Measurements from ENCODE around the gene ANXA10.

The ANXA10 gene, protein sequence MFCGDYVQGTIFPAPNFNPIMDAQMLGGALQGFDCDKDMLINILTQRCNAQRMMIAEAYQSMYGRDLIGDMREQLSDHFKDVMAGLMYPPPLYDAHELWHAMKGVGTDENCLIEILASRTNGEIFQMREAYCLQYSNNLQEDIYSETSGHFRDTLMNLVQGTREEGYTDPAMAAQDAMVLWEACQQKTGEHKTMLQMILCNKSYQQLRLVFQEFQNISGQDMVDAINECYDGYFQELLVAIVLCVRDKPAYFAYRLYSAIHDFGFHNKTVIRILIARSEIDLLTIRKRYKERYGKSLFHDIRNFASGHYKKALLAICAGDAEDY

GRCh38 chr4:168092176-168092712 lies at the start of gene ANXA10:
TSS of gene ANXA10 (plus strand) at chr4:168092537. CDS start at chr4:168092701, 164 bp downstream.
- Histone ChIP-seq H3K27ac (ENCODE audit: low read depth, low read length) (no peak within 1 kb of the TSS), H3K4me1 (ENCODE audit: control insufficient read depth, insufficient read depth, low read length) (no peaks in the 10 kb centered on the region), H3K27me3 (ENCODE audit: control insufficient read depth, insufficient read depth, low read length) (no peaks in the 10 kb centered on the region), H3K9me3 (ENCODE audit: control insufficient read depth, insufficient read depth, low read depth, low read length) (peaks cover 7% of the 10 kb centered on the region), H3K9ac (ENCODE audit: low read length) (no peak within 1 kb of the TSS), H3K36me3 (ENCODE audit: control insufficient read depth, insufficient read depth, low read length) (no peaks in the 10 kb centered on the region), H3K4me3 (ENCODE audit: low read depth, low read length) (no peak within 1 kb of the TSS)

DNA sequence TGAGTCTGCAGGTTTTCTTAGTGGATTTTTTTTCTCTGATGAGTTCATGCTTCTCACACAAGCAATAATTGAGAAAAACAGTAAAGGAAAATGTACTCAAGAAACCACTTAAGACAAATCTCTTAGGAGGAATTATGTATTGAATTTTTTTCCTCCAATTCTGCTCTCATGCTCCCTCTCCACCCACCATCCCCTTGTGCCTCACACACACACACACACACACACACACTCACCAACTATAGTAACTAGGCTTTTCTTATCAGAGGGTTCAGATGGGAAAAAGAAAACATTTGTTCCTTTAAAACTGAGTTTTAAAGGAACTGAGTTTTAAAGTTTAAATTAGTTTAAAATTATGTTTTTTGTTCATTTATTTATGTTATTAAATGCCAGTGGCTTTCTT lies 47.0 kb upstream of the ANXA10 start:
- H3K9me3 ChIP-seq (ENCODE audit: control insufficient read depth, insufficient read depth, low read depth, low read length) = peaks cover 25% of the 10 kb centered on the region
- H3K27ac ChIP-seq (ENCODE audit: low read depth, low read length) = no peak overlapping the region
- no peaks in the 10 kb centered on the region for H3K27me3 ChIP-seq (ENCODE audit: control insufficient read depth, insufficient read depth, low read length)
- no peaks in the 10 kb centered on the region for H3K4me1 ChIP-seq (ENCODE audit: control insufficient read depth, insufficient read depth, low read length)
- no peaks in the 10 kb centered on the region for H3K36me3 ChIP-seq (ENCODE audit: control insufficient read depth, insufficient read depth, low read length)
- H3K4me3 ChIP-seq (ENCODE audit: low read depth, low read length) = no peak overlapping the region
- H3K9ac ChIP-seq (ENCODE audit: low read length) = no peak overlapping the region

- Histone ChIP-seq H3K4me3 (ENCODE audit: low read depth, low read length) (no peak overlapping the region), H3K27me3 (ENCODE audit: control insufficient read depth, insufficient read depth, low read length) (no peaks in the 10 kb centered on the region), H3K27ac (ENCODE audit: low read depth, low read length) (no peak overlapping the region), H3K4me1 (ENCODE audit: control insufficient read depth, insufficient read depth, low read length) (no peaks in the 10 kb centered on the region), H3K36me3 (ENCODE audit: control insufficient read depth, insufficient read depth, low read length) (no peaks in the 10 kb centered on the region), H3K9ac (ENCODE audit: low read length) (no peak overlapping the region), H3K9me3 (ENCODE audit: control insufficient read depth, insufficient read depth, low read depth, low read length) (peaks cover 26% of the 10 kb centered on the region)
Observed at GRCh38 chr4:168050002-168050401, 42.3 kb upstream of the ANXA10 start.

DNA sequence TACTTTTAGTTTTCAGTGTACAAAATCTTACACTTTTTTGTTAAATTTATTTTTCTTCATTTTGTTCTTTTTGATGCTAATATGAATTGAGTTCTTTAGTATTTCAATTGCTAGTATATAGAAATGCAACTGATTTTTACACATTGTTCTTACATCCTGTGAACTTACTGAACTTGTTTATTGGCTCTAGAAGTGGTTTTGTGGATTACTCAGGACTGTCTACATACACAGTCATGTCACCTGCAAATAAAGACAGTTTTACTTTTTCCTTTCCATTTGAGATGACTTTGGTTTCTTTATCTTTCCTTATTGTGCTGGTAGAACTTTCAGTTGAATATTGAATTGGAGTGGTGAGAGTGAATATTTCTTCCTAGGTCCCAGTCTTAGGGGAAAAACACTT lies 40.8 kb upstream of the ANXA10 start:
- no peaks in the 10 kb centered on the region for H3K36me3 ChIP-seq (ENCODE audit: control insufficient read depth, insufficient read depth, low read length)
- peaks cover 26% of the 10 kb centered on the region for H3K9me3 ChIP-seq (ENCODE audit: control insufficient read depth, insufficient read depth, low read depth, low read length)
- no peaks in the 10 kb centered on the region for H3K4me1 ChIP-seq (ENCODE audit: control insufficient read depth, insufficient read depth, low read length)
- no peak overlapping the region for H3K9ac ChIP-seq (ENCODE audit: low read length)
- no peaks in the 10 kb centered on the region for H3K27me3 ChIP-seq (ENCODE audit: control insufficient read depth, insufficient read depth, low read length)
- no peak overlapping the region for H3K27ac ChIP-seq (ENCODE audit: low read depth, low read length)
- no peak overlapping the region for H3K4me3 ChIP-seq (ENCODE audit: low read depth, low read length)

GRCh38 chr4:168057412-168057811 lies 34.9 kb upstream of the ANXA10 start:
- no peaks in the 10 kb centered on the region for H3K4me1 ChIP-seq (ENCODE audit: control insufficient read depth, insufficient read depth, low read length)
- H3K9ac ChIP-seq (ENCODE audit: low read length) = no peak overlapping the region
- H3K9me3 ChIP-seq (ENCODE audit: control insufficient read depth, insufficient read depth, low read depth, low read length) = no peaks in the 10 kb centered on the region
- no peak overlapping the region for H3K27ac ChIP-seq (ENCODE audit: low read depth, low read length)
- H3K27me3 ChIP-seq (ENCODE audit: control insufficient read depth, insufficient read depth, low read length) = no peaks in the 10 kb centered on the region
- H3K4me3 ChIP-seq (ENCODE audit: low read depth, low read length) = no peak overlapping the region
- no peaks in the 10 kb centered on the region for H3K36me3 ChIP-seq (ENCODE audit: control insufficient read depth, insufficient read depth, low read length)

- H3K9ac ChIP-seq (ENCODE audit: low read length) = no peak overlapping the region
- H3K9me3 ChIP-seq (ENCODE audit: control insufficient read depth, insufficient read depth, low read depth, low read length) = no peaks in the 10 kb centered on the region
- no peaks in the 10 kb centered on the region for H3K27me3 ChIP-seq (ENCODE audit: control insufficient read depth, insufficient read depth, low read length)
- H3K27ac ChIP-seq (ENCODE audit: low read depth, low read length) = no peak overlapping the region
- no peaks in the 10 kb centered on the region for H3K36me3 ChIP-seq (ENCODE audit: control insufficient read depth, insufficient read depth, low read length)
- no peak overlapping the region for H3K4me3 ChIP-seq (ENCODE audit: low read depth, low read length)
- H3K4me1 ChIP-seq (ENCODE audit: control insufficient read depth, insufficient read depth, low read length) = no peaks in the 10 kb centered on the region
Observed at GRCh38 chr4:168059251-168059650, 33.1 kb upstream of the ANXA10 start.

GRCh38 chr4:168063031-168063430 lies 29.3 kb upstream of the ANXA10 start:
- H3K27me3 ChIP-seq (ENCODE audit: control insufficient read depth, insufficient read depth, low read length) = no peaks in the 10 kb centered on the region
- H3K4me1 ChIP-seq (ENCODE audit: control insufficient read depth, insufficient read depth, low read length) = no peaks in the 10 kb centered on the region
- H3K27ac ChIP-seq (ENCODE audit: low read depth, low read length) = no peak overlapping the region
- no peaks in the 10 kb centered on the region for H3K9me3 ChIP-seq (ENCODE audit: control insufficient read depth, insufficient read depth, low read depth, low read length)
- H3K4me3 ChIP-seq (ENCODE audit: low read depth, low read length) = no peak overlapping the region
- H3K36me3 ChIP-seq (ENCODE audit: control insufficient read depth, insufficient read depth, low read length) = no peaks in the 10 kb centered on the region
- H3K9ac ChIP-seq (ENCODE audit: low read length) = no peak overlapping the region

DNA sequence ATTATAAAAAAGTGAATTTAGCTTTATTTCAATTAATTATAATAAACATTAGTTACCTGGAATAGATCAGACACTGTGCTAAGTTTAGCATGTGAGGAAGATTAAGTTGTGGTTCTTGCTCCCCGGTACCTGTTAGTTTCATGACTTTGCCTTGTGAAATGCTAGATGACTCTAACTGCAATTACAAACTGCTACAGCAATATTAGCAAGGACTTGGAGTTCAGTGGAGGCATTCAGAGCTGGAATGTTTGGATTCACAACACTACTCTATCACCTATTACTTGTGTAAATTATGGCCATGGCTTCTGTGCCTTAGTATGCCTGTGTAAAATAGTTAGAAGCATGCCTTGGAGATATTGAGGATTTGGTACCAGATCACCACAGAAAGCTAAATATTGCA lies 21.4 kb upstream of the ANXA10 start:
- H3K27me3 ChIP-seq (ENCODE audit: control insufficient read depth, insufficient read depth, low read length) = no peaks in the 10 kb centered on the region
- H3K9ac ChIP-seq (ENCODE audit: low read length) = no peak overlapping the region
- H3K4me1 ChIP-seq (ENCODE audit: control insufficient read depth, insufficient read depth, low read length) = no peaks in the 10 kb centered on the region
- no peak overlapping the region for H3K4me3 ChIP-seq (ENCODE audit: low read depth, low read length)
- H3K9me3 ChIP-seq (ENCODE audit: control insufficient read depth, insufficient read depth, low read depth, low read length) = no peaks in the 10 kb centered on the region
- no peaks in the 10 kb centered on the region for H3K36me3 ChIP-seq (ENCODE audit: control insufficient read depth, insufficient read depth, low read length)
- no peak overlapping the region for H3K27ac ChIP-seq (ENCODE audit: low read depth, low read length)

- H3K9ac ChIP-seq (ENCODE audit: low read length) = no peak overlapping the region
- no peaks in the 10 kb centered on the region for H3K9me3 ChIP-seq (ENCODE audit: control insufficient read depth, insufficient read depth, low read depth, low read length)
- H3K4me3 ChIP-seq (ENCODE audit: low read depth, low read length) = no peak overlapping the region
- no peak overlapping the region for H3K27ac ChIP-seq (ENCODE audit: low read depth, low read length)
- H3K4me1 ChIP-seq (ENCODE audit: control insufficient read depth, insufficient read depth, low read length) = no peaks in the 10 kb centered on the region
- H3K36me3 ChIP-seq (ENCODE audit: control insufficient read depth, insufficient read depth, low read length) = no peaks in the 10 kb centered on the region
- no peaks in the 10 kb centered on the region for H3K27me3 ChIP-seq (ENCODE audit: control insufficient read depth, insufficient read depth, low read length)
Observed at GRCh38 chr4:168071304-168071703, 21.0 kb upstream of the ANXA10 start.

- H3K27me3 ChIP-seq (ENCODE audit: control insufficient read depth, insufficient read depth, low read length) = no peaks in the 10 kb centered on the region
- H3K27ac ChIP-seq (ENCODE audit: low read depth, low read length) = no peak overlapping the region
- H3K4me3 ChIP-seq (ENCODE audit: low read depth, low read length) = no peak overlapping the region
- H3K9ac ChIP-seq (ENCODE audit: low read length) = no peak overlapping the region
- H3K4me1 ChIP-seq (ENCODE audit: control insufficient read depth, insufficient read depth, low read length) = no peaks in the 10 kb centered on the region
- H3K9me3 ChIP-seq (ENCODE audit: control insufficient read depth, insufficient read depth, low read depth, low read length) = no peaks in the 10 kb centered on the region
- no peaks in the 10 kb centered on the region for H3K36me3 ChIP-seq (ENCODE audit: control insufficient read depth, insufficient read depth, low read length)
Observed at GRCh38 chr4:168074861-168075260, 17.5 kb upstream of the ANXA10 start.

- H3K27me3 ChIP-seq (ENCODE audit: control insufficient read depth, insufficient read depth, low read length) = no peaks in the 10 kb centered on the region
- no peaks in the 10 kb centered on the region for H3K4me1 ChIP-seq (ENCODE audit: control insufficient read depth, insufficient read depth, low read length)
- no peaks in the 10 kb centered on the region for H3K9me3 ChIP-seq (ENCODE audit: control insufficient read depth, insufficient read depth, low read depth, low read length)
- H3K9ac ChIP-seq (ENCODE audit: low read length) = no peak overlapping the region
- no peak overlapping the region for H3K4me3 ChIP-seq (ENCODE audit: low read depth, low read length)
- no peak overlapping the region for H3K27ac ChIP-seq (ENCODE audit: low read depth, low read length)
- H3K36me3 ChIP-seq (ENCODE audit: control insufficient read depth, insufficient read depth, low read length) = no peaks in the 10 kb centered on the region
Observed at GRCh38 chr4:168076989-168077725, 15.2 kb upstream of the ANXA10 start.

Data from HUES6 (cell line).